A673 (cell line): ENCODE results near the gene SPNS2. TPM values are rescaled to one million over a fixed set of nuclear protein-coding genes. Genes with fewer than 3 reads are reported as not detected.

Experiments used
- BruUV-seq: library from RNA; stranded (reverse); fragments of 400-500 nt; replicated peaks from 2 replicates; lab custom pipeline; 2021; lab: Mats Ljungman, UMichigan
- CTCF ChIA-PET: fragments of 300-600 bp; sonication (Branson Sonifier 250); formaldehyde crosslinking; loops from one replicate; lab custom pipeline; 2022; ENCODE audit warnings: antibody characterized with exemption; lab: Charles Lee
- POLR2A ChIA-PET: fragments of 300-600 bp; sonication (Branson Sonifier 250); formaldehyde crosslinking; loops from one replicate; lab custom pipeline; 2022; ENCODE audit warnings: antibody characterized with exemption; ENCODE audit not compliant: low non-redundant PET; lab: Charles Lee
- DNase-seq: peaks from one replicate; pipeline ENCODE4 v3.0.0-alpha.2; 2015; ENCODE audit warnings: low spot score
- H3K27ac ChIP-seq: fragments of 200-600 bp; sonication (generic); 2 replicates; pipeline ENCODE4 v1.5.1; 2016; ENCODE audit warnings: mixed run types, low read depth, mild to moderate bottlenecking, mixed read lengths, antibody characterized with exemption, low read length; ENCODE audit not compliant: poor library complexity, severe bottlenecking
- H3K27me3 ChIP-seq: fragments of 200-600 bp; sonication (generic); replicated peaks from 2 replicates; pipeline ENCODE4 v1.6.1; 2017; ENCODE audit warnings: mixed run types, low read depth, mild to moderate bottlenecking, mixed read lengths, antibody characterized with exemption, low read length; ENCODE audit not compliant: insufficient read depth, poor library complexity
- H3K36me3 ChIP-seq: fragments of 200-600 bp; sonication (generic); 2 replicates; pipeline ENCODE4 v1.6.1; 2016; ENCODE audit warnings: mixed run types, mild to moderate bottlenecking, mixed read lengths, antibody characterized with exemption, low read length; ENCODE audit not compliant: insufficient read depth, poor library complexity, severe bottlenecking
- H3K4me1 ChIP-seq: fragments of 200-600 bp; sonication (generic); 2 replicates; pipeline ENCODE4 v1.6.1; 2017; ENCODE audit warnings: mixed run types, mild to moderate bottlenecking, mixed read lengths, antibody characterized with exemption, low read length; ENCODE audit not compliant: insufficient read depth, poor library complexity, severe bottlenecking
- H3K4me3 ChIP-seq: fragments of 200-600 bp; sonication (generic); 2 replicates; pipeline ENCODE4 v1.5.1; 2016; ENCODE audit warnings: low read depth, mixed run types, mild to moderate bottlenecking, mixed read lengths, low read length; ENCODE audit not compliant: poor library complexity, severe bottlenecking
- H3K9me3 ChIP-seq: fragments of 200-600 bp; sonication (generic); 2 replicates; pipeline ENCODE4 v1.6.1; 2016; ENCODE audit warnings: mixed run types, low read depth, mild to moderate bottlenecking, mixed read lengths, antibody characterized with exemption, low read length; ENCODE audit not compliant: poor library complexity, severe bottlenecking
- CTCF ChIP-seq: fragments of 300-800, 200-600 bp; sonication (generic); conservative IDR thresholded peaks from 2 replicates; pipeline ENCODE4 v1.5.1; 2017; ENCODE audit warnings: low read depth, mild to moderate bottlenecking, antibody characterized with exemption, low read length, moderate library complexity, mixed read lengths
- EZH2 ChIP-seq: fragments of 200-600 bp; sonication (generic); IDR thresholded peaks from 2 replicates; pipeline ENCODE4 v1.6.1; 2017; ENCODE audit warnings: borderline replicate concordance, low read depth, mild to moderate bottlenecking, mixed read lengths, antibody characterized with exemption, low read length; ENCODE audit not compliant: poor library complexity, severe bottlenecking
- intact Hi-C: fragments of 100-400 bp; cut with micrococcal nuclease; formaldehyde crosslinking; loops from one replicate; pipeline ENCODE4 v1.10.0; 2022; ENCODE audit not compliant: unreplicated experiment
- total RNA-seq: library from RNA; stranded (reverse); gene quantifications from 2 replicates; pipeline ENCODE4 v1.2.3, GENCODE V29; 2021

Gene SPNS2
- total RNA-seq, 1 experiment from 2014 or later: not detected

- TF ChIP-seq EZH2: no peak
- TF ChIP-seq CTCF: no peak
Observed at GRCh38 chr17:4463818-4464476, 34.7 kb upstream of the SPNS2 start.

GRCh38 chr17:4465786-4466185 is 32.9 kb upstream of the SPNS2 start:
- no peak for DNase-seq
- intact Hi-C loops: no loop called here
- no TSS peak for BruUV-seq
- no peak overlapping the region for H3K4me3 ChIP-seq
- H3K4me1 ChIP-seq: no peaks in the 10 kb centered on the region
- no peaks in the 10 kb centered on the region for H3K9me3 ChIP-seq
- no peak overlapping the region for H3K27ac ChIP-seq
- TF ChIP-seq CTCF: no peak
- TF ChIP-seq EZH2: no peak
- ChIA-PET CTCF (no interaction called here), POLR2A (no interaction called here)
- H3K36me3 ChIP-seq: no peaks in the 10 kb centered on the region
- H3K27me3 ChIP-seq: no peaks in the 10 kb centered on the region

More at GRCh38 chr17:4463818-4464476, 34.7 kb upstream of the SPNS2 start:
- BruUV-seq: no TSS peak
- Histone ChIP-seq H3K4me1 (no peaks in the 10 kb centered on the region), H3K4me3 (no peak overlapping the region), H3K27me3 (no peaks in the 10 kb centered on the region), H3K36me3 (no peaks in the 10 kb centered on the region), H3K9me3 (no peaks in the 10 kb centered on the region), H3K27ac (no peak overlapping the region)
- no peak for DNase-seq
- intact Hi-C loops: no loop called here
- ChIA-PET POLR2A (interaction anchor here (0.6 kb wide), 1 partner anchor 1778 kb away, joined by 3 read pairs; no protein-coding TSS in a partner anchor), CTCF (no interaction called here)

GRCh38 chr17:4467287-4467686 is 31.4 kb upstream of the SPNS2 start:
- TF ChIP-seq CTCF: no peak
- TF ChIP-seq EZH2: no peak
- ChIA-PET POLR2A (no interaction called here), CTCF (no interaction called here)
- Histone ChIP-seq H3K27me3 (no peaks in the 10 kb centered on the region), H3K9me3 (no peaks in the 10 kb centered on the region), H3K4me1 (no peaks in the 10 kb centered on the region), H3K4me3 (no peak overlapping the region), H3K27ac (no peak overlapping the region), H3K36me3 (no peaks in the 10 kb centered on the region)
- intact Hi-C loops: no loop called here
- no peak for DNase-seq
- no TSS peak for BruUV-seq
